ENCODE data around the gene PFKL.
"Not testable (repeated sequence)": the region's sequence is repeated elsewhere in the genome, so short reads cannot be mapped to it uniquely, and the experiment has no call there.

Gene PFKL

GRCh38 chr21:44293551-44294231 is 6.2 kb upstream of the PFKL start:
- in situ Hi-C loops (cut with MboI; ENCODE audit: low sequenced_read_pairs), result no loop called here

GRCh38 chr21:44294391-44295162 is 5.3 kb upstream of the PFKL start:
- in situ Hi-C loops (cut with MboI; ENCODE audit: low sequenced_read_pairs), result no loop called here

- in situ Hi-C loops (cut with MboI; ENCODE audit: low sequenced_read_pairs), result no loop called here
Measured at GRCh38 chr21:44295163-44295573, 4.7 kb upstream of the PFKL start.

GRCh38 chr21:44295646-44296045 is 4.2 kb upstream of the PFKL start:
- in situ Hi-C loops (cut with MboI; ENCODE audit: low sequenced_read_pairs), result no loop called here

DNA sequence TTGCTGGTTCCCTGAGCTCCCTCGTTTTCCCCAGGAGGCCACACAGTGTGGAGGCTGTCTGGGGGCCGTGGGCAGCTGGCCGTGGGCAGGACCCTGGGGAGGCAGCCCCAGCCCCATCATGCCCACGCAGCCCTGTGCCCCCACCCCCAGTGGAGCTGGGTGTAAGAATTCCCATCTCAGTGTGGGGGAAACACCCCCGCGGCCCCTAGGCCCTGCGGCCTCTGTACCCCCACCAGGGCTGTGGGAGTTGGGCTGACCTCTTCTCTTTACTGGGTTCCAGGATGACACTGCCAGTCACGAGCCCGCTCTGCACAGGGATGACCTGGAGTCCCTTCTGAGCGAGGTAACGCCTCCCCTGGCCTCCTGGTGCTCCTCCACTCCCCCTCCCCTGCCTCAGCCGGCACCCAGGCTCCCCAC is 3.7 kb upstream of the PFKL start:
- in situ Hi-C loops (cut with MboI; ENCODE audit: low sequenced_read_pairs), result no loop called here

GRCh38 chr21:44296916-44297315 is 2.9 kb upstream of the PFKL start:
- in situ Hi-C loops (cut with MboI; ENCODE audit: low sequenced_read_pairs), result no loop called here

DNA sequence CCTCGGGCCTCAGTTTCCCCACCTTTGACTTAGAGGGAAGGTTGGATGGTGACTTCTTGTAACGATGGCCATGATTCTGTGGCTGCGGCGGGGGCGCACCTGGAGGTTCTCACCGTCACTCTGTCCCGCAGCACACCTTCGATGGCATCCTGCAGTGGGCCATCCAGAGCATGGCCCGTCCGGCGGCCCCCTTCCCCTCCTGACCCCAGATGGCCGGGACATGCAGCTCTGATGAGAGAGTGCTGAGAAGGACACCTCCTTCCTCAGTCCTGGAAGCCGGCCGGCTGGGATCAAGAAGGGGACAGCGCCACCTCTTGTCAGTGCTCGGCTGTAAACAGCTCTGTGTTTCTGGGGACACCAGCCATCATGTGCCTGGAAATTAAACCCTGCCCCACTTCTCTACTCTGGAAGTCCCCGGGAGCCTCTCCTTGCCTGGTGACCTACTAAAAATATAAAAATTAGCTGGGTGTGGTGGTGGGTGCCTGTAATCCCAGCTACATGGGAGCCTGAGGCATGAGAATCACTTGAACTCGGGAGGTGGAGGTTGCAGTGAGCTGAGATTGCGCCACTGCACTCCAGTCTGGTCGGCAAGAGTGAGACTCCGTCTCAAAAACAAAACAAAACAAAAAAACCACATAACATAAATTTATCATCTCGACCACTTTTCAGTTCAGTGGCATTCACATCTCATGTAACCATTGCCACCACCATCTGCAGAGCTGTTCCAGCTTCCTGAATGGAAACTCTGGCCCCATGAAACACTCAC is 2.1 kb upstream of the PFKL start:
- in situ Hi-C loops (cut with MboI; ENCODE audit: low sequenced_read_pairs), result no loop called here

- in situ Hi-C loops (cut with MboI; ENCODE audit: low sequenced_read_pairs), result no loop called here
Measured at GRCh38 chr21:44298301-44298700, 1.6 kb upstream of the PFKL start.

GRCh38 chr21:44299085-44299457 is 782 bp upstream of the PFKL start:
- in situ Hi-C loops (cut with MboI; ENCODE audit: low sequenced_read_pairs), result no loop called here

DNA sequence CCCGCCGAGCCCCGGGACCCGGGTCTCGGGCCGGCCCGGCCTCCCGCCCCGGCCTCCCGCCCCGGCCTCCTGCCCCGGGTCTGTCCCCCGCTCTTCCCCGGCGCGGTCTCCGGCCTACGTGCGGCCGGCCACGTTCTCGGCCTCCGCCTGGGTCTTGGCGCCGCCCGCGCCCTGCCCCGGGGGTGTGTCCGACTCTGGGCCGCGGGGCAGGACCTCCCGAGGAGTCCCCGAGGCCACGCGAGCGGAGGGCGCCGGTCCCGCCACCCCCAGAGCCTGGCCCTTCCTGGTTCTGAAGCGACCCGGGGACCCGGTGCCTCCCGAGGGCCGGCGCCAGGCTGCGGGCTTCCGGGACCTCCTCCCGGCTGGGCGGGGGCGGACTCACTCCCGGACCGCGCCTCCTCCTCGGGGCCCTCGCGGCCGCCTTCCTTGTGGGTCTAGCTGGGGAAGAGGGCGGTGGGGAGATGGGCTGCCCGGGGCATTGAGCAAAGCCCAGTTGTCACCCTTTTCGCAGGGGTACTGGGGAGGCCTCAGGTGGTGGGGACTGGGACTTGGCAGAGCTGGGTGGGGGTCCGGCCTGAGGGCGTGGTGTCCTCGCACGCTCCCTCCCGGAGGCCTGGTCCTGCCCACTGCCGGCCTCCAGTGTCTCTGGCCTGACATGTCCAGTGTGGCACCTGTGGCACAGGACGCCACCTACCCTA is 558 bp downstream of the PFKL start:
- in situ Hi-C loops (cut with MboI; ENCODE audit: low sequenced_read_pairs), result no loop called here

DNA sequence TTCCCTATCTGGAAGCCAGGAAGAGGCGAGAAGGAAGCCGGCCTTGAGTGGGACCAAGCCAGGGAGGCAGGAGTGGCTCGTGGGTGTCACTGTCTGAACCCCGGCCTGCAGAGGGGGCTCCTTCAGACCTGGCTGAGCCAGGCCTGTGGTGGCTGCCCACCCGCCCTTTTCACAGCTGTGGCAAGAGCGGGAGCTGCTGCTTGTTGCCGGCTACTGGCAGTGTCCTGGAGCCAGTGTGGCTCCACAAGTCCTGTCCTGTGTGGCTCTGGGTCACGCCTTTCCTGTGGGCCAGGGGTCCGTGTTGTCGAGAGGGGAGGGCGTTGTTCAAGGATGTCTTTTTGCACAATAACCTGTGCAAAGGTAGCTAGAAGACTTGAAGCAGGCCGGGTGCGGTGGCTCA is 1.3 kb downstream of the PFKL start:
- in situ Hi-C loops (cut with MboI; ENCODE audit: low sequenced_read_pairs), result no loop called here

GRCh38 chr21:44301961-44302406 is 2.1 kb downstream of the PFKL start:
- in situ Hi-C loops (cut with MboI; ENCODE audit: low sequenced_read_pairs), result no loop called here

DNA sequence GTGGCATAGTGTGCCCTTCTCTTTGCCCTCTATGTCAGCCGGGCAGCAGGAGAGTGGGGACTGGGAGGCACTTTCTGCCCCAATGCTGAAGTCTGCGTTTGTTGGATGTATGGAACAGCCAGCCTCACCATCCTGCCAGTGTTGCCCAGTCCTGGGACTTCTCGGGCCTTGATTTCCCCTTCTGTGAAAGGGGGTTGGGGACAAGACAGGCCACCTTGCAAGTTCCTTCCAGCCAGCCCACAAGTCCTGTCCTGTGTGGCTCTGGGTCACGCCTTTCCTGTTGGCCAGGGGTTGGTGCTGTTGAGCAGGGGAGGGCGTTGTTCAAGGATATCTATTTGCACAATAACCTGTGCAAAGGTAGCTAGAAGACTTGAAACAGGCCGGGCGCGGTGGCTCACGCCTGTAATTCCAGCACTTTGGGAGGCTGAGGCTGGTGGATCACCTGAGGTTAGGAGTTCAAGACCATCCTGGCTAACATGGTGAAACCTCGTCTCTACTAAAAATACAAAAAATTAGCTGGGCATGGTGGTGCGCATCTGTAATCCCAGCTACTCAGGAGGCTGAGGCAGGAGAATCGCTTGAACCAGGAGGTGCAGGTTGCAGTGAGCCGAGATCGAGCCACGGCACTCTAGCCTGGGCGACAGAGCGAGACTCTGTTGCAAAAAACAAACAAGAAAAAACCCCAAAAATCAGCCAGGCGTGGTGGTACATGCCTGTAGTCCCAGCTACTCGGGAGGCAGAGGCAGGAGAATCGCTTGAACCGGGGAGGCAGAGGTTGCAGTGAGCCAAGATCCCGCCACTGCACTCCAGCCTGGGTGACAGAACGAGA is 2.9 kb downstream of the PFKL start:
- in situ Hi-C loops (cut with MboI; ENCODE audit: low sequenced_read_pairs), result not testable (repeated sequence)

DNA sequence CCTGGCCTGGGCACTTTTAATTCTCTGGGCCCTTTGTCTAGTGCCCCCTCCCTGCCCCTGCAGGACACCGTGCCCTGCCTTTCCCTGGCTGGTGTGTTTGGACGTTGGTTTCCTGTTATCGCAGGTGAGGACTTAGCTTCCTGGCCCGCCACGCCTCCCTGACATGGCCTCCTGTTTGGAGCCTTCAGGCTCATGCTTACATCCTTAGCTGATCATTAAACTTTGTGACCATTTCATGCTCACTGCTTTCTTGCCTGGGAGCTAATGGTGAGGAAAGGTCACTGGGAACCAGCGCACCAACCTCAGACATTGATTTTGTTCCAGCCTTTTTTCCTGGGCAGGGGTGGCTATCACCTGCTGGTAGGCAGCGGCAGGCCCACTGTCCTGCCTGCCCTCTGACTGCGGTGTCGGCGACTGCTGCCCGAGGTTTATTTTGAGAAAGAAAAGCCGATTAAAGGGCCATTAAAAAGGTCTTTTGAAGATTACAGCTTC is 3.7 kb downstream of the PFKL start:
- in situ Hi-C loops (cut with MboI; ENCODE audit: low sequenced_read_pairs), result no loop called here

GRCh38 chr21:44304011-44304616 is 4.3 kb downstream of the PFKL start:
- in situ Hi-C loops (cut with MboI; ENCODE audit: low sequenced_read_pairs), result no loop called here

DNA sequence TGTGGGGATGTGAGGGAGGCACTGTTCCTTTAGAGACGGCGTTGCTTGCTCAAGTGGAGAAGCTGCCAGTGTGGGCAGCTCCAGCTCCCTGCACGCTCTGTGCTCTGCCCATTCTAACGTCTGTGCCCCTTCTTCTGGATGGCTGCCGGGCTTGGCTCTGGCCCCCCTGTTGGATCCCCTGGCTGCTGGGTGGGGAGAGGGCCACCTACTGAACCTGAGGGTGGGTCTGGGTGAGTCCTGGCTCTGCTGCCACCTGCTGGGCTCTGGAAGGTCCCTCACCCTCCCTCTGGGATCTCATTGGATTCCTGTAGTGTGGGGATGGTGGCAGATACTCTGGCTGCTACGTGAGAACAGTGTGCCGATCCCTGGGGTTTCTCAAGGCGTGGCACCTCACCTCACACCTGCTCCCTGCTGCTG is 5.0 kb downstream of the PFKL start:
- in situ Hi-C loops (cut with MboI; ENCODE audit: low sequenced_read_pairs), result no loop called here

GRCh38 chr21:44305691-44306090 is 5.8 kb downstream of the PFKL start:
- in situ Hi-C loops (cut with MboI; ENCODE audit: low sequenced_read_pairs), result no loop called here

DNA sequence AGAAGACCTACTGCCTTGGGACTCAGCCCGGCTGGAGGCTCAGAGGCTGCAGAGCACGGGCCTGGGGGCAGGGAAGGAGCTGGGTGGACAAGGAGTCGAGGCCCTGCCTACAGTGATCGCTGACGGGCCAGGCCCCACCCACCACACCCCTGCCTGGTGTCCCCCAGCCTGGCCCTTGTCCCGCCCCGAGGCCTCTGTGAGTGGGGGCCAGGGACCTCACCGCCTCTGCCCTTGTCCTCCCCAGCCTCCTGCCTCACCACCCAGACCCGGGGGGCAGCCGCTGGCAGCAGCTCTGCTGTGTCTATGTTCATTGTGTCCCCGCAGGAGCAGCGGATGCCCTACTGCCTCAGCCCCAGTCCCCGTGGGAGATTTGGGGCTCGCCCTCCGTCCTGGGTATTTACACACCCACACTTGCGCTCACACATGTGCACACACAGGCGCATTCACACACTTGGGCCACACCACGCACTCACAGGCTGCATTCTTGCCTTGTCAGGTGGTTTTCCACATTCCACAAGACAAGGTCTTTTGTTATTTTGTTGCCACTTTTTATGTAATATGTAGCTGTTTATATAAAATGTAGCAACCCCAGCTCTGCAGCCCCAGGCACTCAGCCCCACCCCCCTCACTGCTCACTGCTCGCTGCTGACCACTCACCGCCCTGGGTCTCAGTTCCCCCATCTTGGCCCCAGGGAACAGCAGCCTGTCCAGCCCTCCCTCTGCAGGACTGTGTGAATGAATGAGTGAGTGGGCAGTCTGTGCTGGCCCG is 7.3 kb downstream of the PFKL start:
- in situ Hi-C loops (cut with MboI; ENCODE audit: low sequenced_read_pairs), result no loop called here

Measured in HL-60/S4 treated with phorbol 12-myristate 13-acetate at 8.2 ng/mL for 4 days and 3 days (cell line).